HCT116 (cell line): ENCODE results near the gene TMEM30A.

ENCODE experiments used
- CTCF ChIP-seq, 3 experiments: fragments of 200-600 bp in 1 of 3; sonication (generic) in 1 of 3; IDR thresholded peaks in 2 of 3; conservative IDR thresholded peaks in 1 of 3; 2 replicates each; pipeline ENCODE4 v1.5.1; 2012 to 2017; ENCODE audit warnings: low read depth in 2 of 3, low read length in 2 of 3, antibody characterized with exemption in 1 of 3, borderline replicate concordance in 1 of 3, control low read depth in 1 of 3, mild to moderate bottlenecking in 1 of 3, mixed read lengths in 1 of 3, mixed run types in 1 of 3, moderate library complexity in 1 of 3; ENCODE audit not compliant: insufficient read depth in 1 of 3
- JUND ChIP-seq: IDR thresholded peaks from 2 replicates; pipeline ENCODE4 v1.6.1; 2012
- REST ChIP-seq: IDR thresholded peaks from 2 replicates; pipeline ENCODE4 v1.6.1; 2012; ENCODE audit warnings: low read depth
- ZBTB33 ChIP-seq: IDR thresholded peaks from 2 replicates; pipeline ENCODE4 v1.6.1; 2011; ENCODE audit warnings: mild to moderate bottlenecking, low read length, moderate library complexity; ENCODE audit not compliant: insufficient replicate concordance; ENCODE audit errors: extremely low read depth

- TF ChIP-seq ZBTB33, result no peak
- TF ChIP-seq CTCF (IDR thresholded peaks at IDR 0.05 in 2 of 3, conservative IDR thresholded peaks at IDR 0.05 in 1 of 3; ENCODE audit: borderline replicate concordance in 1 of 3, insufficient read depth in 1 of 3, low read depth in 2 of 3, low read length in 2 of 3), result no peak
- no peak for TF ChIP-seq REST
- TF ChIP-seq JUND, result no peak
Measured at GRCh38 chr6:75315978-75316377, 31.4 kb upstream of the TMEM30A start.
